ENCODE data around the gene SPSB1. TPM values are rescaled to one million over a fixed set of nuclear protein-coding genes. Genes with fewer than 3 reads are reported as not detected.

The SPSB1 gene
- total and polyA plus RNA-seq, 10 of the 15 experiments (the other 5 are each of a cell fraction or from before 2014, with no cell fraction given) = 0.02 to 2.0 (median 0.90) TPM; not detected in 1

GRCh38 chr1:9413877-9414213 lies 121.2 kb downstream of the SPSB1 start:
- ChIA-PET POLR2A (interaction anchor here (3.8 kb wide), 1 partner anchor 11 kb away, joined by 59 read pairs; no protein-coding TSS in a partner anchor), SMC1A (ENCODE audit: uncharacterized antibody, unreplicated experiment) (interaction anchor here (3.0 to 4.9 kb wide), 2 partner anchors 11 to 125 kb away, joined by 10 to 63 read pairs; no protein-coding TSS in a partner anchor), CTCF (interaction anchor here (0.6 to 2.5 kb wide), 5 partner anchors 9 to 177 kb away, joined by 3 to 30 read pairs (median 3); no protein-coding TSS in a partner anchor), RAD21 (ENCODE audit: unreplicated experiment) (interaction anchor here (1.1 to 3.2 kb wide), 8 partner anchors 9 to 145 kb away, joined by 3 to 74 read pairs (median 6); no protein-coding TSS in a partner anchor)
- Histone ChIP-seq H3K9ac (ENCODE audit: control insufficient read depth, insufficient read depth, low read length) (peak overlapping the region; percentile 53; the same call in 1 of the 2 replicates), H3K4me3 (peak overlapping the region; percentile 22; the same call in 1 of the 2 replicates), H3K36me3 (ENCODE audit: control insufficient read depth in 2 of 2, insufficient read depth in 2 of 2, low read length in 1 of 2) (no peaks in the 10 kb centered on the region), H3K4me2 (ENCODE audit: control insufficient read depth, insufficient read depth) (peak overlapping the region; percentile 98), H2AFZ (ENCODE audit: control insufficient read depth, low read depth, low read length) (no peak overlapping the region), H3K79me2 (ENCODE audit: control insufficient read depth, insufficient read depth, low read length) (no peaks in the 10 kb centered on the region), H3K4me1 (ENCODE audit: control insufficient read depth, insufficient read depth, low read length) (peaks cover 61% of the 10 kb centered on the region), H4K20me1 (ENCODE audit: control insufficient read depth, insufficient read depth) (no peaks in the 10 kb centered on the region), H3K27ac (ENCODE audit: control insufficient read depth, insufficient read depth) (peak overlapping the region; percentile 90), H3K27me3 (replicated peaks in 1 of 2; ENCODE audit: control insufficient read depth in 2 of 2, insufficient read depth in 2 of 2, low read length in 1 of 2) (no peaks in the 10 kb centered on the region), H3K9me3 (replicated peaks; ENCODE audit: control insufficient read depth, insufficient read depth, low read length) (no peaks in the 10 kb centered on the region; the same call in 2 of the 3 replicates)
- in situ Hi-C loops (cut with MboI) (no loop called here), intact Hi-C loops (cut with micrococcal nuclease; ENCODE audit: unreplicated experiment) (loop anchor here (1.0 to 5.0 kb wide), 2 partner anchors 12 to 337 kb away; no protein-coding TSS in a partner anchor)
- ATAC-seq = peak; percentile 17; the same call in 2 of the 3 replicates
- BruUV-seq (replicated peaks) = no TSS peak
- 6% methylated on average over 4 of the region's 4 CpGs for WGBS (ENCODE audit: insufficient coverage, insufficient replicate concordance, low lambda C conversion rate, missing lambda C conversion rate)
- no peak for DNase-seq (ENCODE audit: low read depth, low spot score)
- TF ChIP-seq NBN (IDR thresholded peaks at IDR 0.05) = no peak
- no peak for TF ChIP-seq ZNF24 (IDR thresholded peaks at IDR 0.05)
- peak; percentile 13; the same call in 1 of the 2 replicates for TF ChIP-seq IKZF1 (conservative IDR thresholded peaks at IDR 0.05)
- TF ChIP-seq RAD21 (IDR thresholded peaks at IDR 0.05; ENCODE audit: insufficient read depth, low read depth, low read length) = no peak
- 0 out of 2 replicates have a peak, but pooled peaks have one; percentile 4 for TF ChIP-seq CREB1 (IDR thresholded peaks at IDR 0.05; ENCODE audit: low read depth)
- peak in 1 of 2 experiments; percentile 91; a peak in 2 of 4 replicates for TF ChIP-seq IKZF2 (IDR thresholded peaks at IDR 0.05)
- no peak for TF ChIP-seq CEBPB (IDR thresholded peaks at IDR 0.05; ENCODE audit: borderline replicate concordance in 1 of 2, low read depth in 2 of 2, low read length in 2 of 2)
- no peak for TF ChIP-seq YY1 (IDR thresholded peaks at IDR 0.05; ENCODE audit: low read depth, low read length)
- no peak for TF ChIP-seq STAT3 (IDR thresholded peaks at IDR 0.05; ENCODE audit: low read depth, low read length)
- TF ChIP-seq SREBF2 (IDR thresholded peaks at IDR 0.05; ENCODE audit: low read length) = no peak
- no peak for TF ChIP-seq TCF12 (IDR thresholded peaks at IDR 0.05; ENCODE audit: low read depth, low read length)
- no peak for TF ChIP-seq TCF7 (IDR thresholded peaks at IDR 0.05; ENCODE audit: borderline replicate concordance)
- 0 out of 2 replicates have a peak, but pooled peaks have one; percentile 44 for TF ChIP-seq RELB (IDR thresholded peaks at IDR 0.05; ENCODE audit: low read depth)
- TF ChIP-seq NFIC (IDR thresholded peaks at IDR 0.05; ENCODE audit: low read depth, low read length) = no peak
- TF ChIP-seq PML (IDR thresholded peaks at IDR 0.05; ENCODE audit: low read length) = no peak
- no peak for FAIRE-seq

Measured in GM12878 (cell line).